Ishikawa (cell line): Measurements from ENCODE around the gene MRRF.

Experiments used
- CEBPB ChIP-seq: IDR thresholded peaks from 2 replicates; pipeline ENCODE4 v1.6.1; 2012
- CREB1 ChIP-seq: IDR thresholded peaks from 2 replicates; pipeline ENCODE4 v1.6.1; 2012; ENCODE audit warnings: low read depth
- EGR1 ChIP-seq: IDR thresholded peaks from 2 replicates; pipeline ENCODE4 v1.6.1; 2012
- EP300 ChIP-seq: IDR thresholded peaks from 2 replicates; pipeline ENCODE4 v1.6.1; 2012; ENCODE audit warnings: borderline replicate concordance
- FOXM1 ChIP-seq: IDR thresholded peaks from 2 replicates; pipeline ENCODE4 v1.6.1; 2012; ENCODE audit warnings: low read depth, borderline replicate concordance
- NFIC ChIP-seq: IDR thresholded peaks from 2 replicates; pipeline ENCODE4 v1.6.1; 2012
- RAD21 ChIP-seq: IDR thresholded peaks from 2 replicates; pipeline ENCODE4 v1.6.1; 2012; ENCODE audit warnings: low read depth
- TAF1 ChIP-seq: IDR thresholded peaks from 2 replicates; pipeline ENCODE4 v1.6.1; 2012; ENCODE audit warnings: low read depth, mild to moderate bottlenecking
- TCF12 ChIP-seq: IDR thresholded peaks from 2 replicates; pipeline ENCODE4 v1.6.1; 2012; ENCODE audit warnings: low read depth
- TEAD4 ChIP-seq: IDR thresholded peaks from 2 replicates; pipeline ENCODE4 v1.6.1; 2012
- YY1 ChIP-seq: IDR thresholded peaks from 2 replicates; pipeline ENCODE4 v1.6.1; 2012; ENCODE audit warnings: low read depth
- ZBTB7A ChIP-seq: IDR thresholded peaks from 2 replicates; pipeline ENCODE4 v1.6.1; 2012; ENCODE audit warnings: low read depth
- TF ChIP-seq, protein P1 (sequence below): IDR thresholded peaks from 2 replicates; pipeline ENCODE4 v1.6.1; 2012; ENCODE audit warnings: low read depth, mild to moderate bottlenecking
- TF ChIP-seq, protein P2 (sequence below): IDR thresholded peaks from 2 replicates; pipeline ENCODE4 v1.6.1; 2012
- TF ChIP-seq, protein P3 (sequence below): IDR thresholded peaks from 2 replicates; pipeline ENCODE4 v1.6.1; 2012

MRRF gene

DNA sequence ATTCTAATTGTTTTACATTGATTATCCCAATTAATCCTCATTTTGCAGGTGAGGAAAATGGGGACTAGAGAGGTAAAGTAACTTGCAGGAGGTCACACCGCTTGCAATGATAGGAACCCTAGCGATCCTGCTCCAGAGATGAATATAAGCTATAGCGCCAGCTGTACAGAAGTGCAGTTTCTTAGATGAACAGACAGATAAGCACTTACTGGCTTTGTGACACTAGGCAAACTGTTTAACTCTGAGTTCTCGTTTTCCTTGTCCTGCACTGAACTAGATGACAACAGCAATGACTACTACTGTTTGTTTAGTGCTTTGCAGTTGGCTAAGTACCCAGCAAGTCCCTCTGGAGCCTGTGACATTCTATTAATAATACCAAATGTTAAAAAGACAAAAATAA, 47.0 kb upstream of the MRRF start:
- TF ChIP-seq TCF12 (no peak), FOXM1 (no peak), CREB1 (no peak), ZBTB7A (no peak), NFIC (no peak), EGR1 (no peak), EP300 (no peak), TEAD4 (no peak), TAF1 (no peak), CEBPB (no peak), RAD21 (no peak), YY1 (no peak)
- TF ChIP-seq, protein P1, sequence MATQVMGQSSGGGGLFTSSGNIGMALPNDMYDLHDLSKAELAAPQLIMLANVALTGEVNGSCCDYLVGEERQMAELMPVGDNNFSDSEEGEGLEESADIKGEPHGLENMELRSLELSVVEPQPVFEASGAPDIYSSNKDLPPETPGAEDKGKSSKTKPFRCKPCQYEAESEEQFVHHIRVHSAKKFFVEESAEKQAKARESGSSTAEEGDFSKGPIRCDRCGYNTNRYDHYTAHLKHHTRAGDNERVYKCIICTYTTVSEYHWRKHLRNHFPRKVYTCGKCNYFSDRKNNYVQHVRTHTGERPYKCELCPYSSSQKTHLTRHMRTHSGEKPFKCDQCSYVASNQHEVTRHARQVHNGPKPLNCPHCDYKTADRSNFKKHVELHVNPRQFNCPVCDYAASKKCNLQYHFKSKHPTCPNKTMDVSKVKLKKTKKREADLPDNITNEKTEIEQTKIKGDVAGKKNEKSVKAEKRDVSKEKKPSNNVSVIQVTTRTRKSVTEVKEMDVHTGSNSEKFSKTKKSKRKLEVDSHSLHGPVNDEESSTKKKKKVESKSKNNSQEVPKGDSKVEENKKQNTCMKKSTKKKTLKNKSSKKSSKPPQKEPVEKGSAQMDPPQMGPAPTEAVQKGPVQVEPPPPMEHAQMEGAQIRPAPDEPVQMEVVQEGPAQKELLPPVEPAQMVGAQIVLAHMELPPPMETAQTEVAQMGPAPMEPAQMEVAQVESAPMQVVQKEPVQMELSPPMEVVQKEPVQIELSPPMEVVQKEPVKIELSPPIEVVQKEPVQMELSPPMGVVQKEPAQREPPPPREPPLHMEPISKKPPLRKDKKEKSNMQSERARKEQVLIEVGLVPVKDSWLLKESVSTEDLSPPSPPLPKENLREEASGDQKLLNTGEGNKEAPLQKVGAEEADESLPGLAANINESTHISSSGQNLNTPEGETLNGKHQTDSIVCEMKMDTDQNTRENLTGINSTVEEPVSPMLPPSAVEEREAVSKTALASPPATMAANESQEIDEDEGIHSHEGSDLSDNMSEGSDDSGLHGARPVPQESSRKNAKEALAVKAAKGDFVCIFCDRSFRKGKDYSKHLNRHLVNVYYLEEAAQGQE, result no peak
- TF ChIP-seq, protein P2, sequence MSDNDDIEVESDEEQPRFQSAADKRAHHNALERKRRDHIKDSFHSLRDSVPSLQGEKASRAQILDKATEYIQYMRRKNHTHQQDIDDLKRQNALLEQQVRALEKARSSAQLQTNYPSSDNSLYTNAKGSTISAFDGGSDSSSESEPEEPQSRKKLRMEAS, result no peak
- TF ChIP-seq, protein P3, sequence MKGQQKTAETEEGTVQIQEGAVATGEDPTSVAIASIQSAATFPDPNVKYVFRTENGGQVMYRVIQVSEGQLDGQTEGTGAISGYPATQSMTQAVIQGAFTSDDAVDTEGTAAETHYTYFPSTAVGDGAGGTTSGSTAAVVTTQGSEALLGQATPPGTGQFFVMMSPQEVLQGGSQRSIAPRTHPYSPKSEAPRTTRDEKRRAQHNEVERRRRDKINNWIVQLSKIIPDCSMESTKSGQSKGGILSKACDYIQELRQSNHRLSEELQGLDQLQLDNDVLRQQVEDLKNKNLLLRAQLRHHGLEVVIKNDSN, result no peak

DNA sequence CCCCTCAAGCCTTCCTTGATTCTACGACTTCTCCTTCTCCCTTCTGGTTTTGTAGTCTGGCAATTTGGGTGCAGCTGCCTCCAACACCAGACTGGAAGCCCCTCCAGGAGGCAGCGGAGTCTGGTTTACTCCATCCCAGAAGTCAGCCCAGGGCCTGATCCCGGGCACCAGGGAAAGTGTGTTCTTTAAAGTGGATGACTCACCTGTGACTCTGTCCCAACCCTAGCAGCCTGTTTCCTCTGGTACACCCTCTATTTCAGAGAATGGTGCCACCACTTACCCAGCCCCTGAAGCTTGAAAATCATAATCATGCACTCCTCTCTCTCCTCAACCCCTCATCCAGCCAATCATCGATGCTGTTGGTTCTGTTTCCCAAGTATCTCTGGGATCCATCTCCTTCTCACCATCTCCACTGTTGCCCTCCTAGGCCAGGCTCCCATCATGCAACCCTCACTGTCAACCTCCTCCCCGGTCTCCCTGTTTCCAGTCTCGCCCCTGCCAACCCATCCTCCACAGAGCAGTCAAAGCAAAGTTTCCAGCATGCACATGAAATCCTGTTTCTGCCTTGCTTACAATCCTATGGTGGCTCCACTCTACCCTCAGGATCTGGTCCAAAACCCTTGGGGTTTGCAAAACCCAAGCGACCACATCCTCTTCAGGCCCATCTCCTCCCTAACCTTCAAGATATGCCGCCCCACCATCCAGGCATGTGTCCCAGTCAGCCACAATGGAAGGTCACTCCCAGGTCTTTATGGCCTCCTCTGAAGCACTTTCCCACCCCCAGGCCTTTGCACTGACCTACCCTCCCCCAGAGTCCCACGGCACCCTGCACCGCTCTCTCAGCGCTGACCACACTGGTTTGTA, 46.4 kb upstream of the MRRF start:
- TF ChIP-seq, protein P1, result no peak
- TF ChIP-seq TEAD4, result no peak

DNA sequence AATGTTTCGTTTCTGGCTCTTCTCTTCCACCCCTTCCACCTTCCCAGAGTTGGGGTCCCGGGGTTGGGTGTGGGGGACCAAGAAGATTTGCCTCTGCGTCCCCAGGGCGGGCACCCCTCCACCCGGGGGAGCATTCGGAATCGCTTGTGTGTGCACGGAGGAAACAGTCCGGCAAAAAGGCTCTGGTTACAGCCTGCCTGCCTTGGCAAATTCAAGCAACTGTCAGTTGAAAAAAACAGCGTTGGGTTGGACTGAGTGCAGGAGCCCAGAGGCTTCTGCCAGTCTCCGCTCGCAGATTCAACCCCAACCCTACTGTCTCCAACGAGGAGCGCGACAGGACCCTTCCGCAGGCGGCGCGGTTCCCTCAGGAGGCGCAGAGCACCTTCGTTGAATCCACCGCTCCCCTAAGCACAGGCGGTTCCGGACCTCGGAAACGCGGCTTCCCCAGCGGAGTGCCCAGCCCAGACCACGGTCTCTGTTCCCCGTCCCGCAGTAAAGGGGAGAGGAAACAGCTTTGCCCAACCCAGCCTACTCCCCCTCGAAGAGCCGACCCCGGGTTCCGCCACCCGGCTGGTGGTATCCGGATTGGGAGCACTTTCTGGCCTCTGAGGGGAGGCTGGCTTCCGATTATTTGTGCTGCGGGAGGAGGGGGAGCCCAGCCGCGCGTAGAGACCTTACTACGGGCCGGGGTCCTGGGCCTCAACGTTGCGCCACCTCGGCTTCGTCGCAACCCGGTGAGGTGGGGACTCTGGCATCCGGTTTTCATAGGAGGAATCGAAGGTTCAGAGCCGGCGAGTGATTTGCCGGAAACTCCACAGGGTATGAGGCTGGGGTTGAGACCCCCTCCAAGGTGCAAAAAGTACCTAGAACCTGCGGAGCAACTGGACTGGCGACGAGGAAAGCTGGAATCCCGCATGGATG, 45.5 kb upstream of the MRRF start:
- TF ChIP-seq FOXM1, result no peak
- TF ChIP-seq RAD21, result no peak
- TF ChIP-seq CEBPB, result no peak
- TF ChIP-seq TCF12, result no peak
- no peak for TF ChIP-seq TAF1
- no peak for TF ChIP-seq EP300
- TF ChIP-seq CREB1, result no peak

DNA sequence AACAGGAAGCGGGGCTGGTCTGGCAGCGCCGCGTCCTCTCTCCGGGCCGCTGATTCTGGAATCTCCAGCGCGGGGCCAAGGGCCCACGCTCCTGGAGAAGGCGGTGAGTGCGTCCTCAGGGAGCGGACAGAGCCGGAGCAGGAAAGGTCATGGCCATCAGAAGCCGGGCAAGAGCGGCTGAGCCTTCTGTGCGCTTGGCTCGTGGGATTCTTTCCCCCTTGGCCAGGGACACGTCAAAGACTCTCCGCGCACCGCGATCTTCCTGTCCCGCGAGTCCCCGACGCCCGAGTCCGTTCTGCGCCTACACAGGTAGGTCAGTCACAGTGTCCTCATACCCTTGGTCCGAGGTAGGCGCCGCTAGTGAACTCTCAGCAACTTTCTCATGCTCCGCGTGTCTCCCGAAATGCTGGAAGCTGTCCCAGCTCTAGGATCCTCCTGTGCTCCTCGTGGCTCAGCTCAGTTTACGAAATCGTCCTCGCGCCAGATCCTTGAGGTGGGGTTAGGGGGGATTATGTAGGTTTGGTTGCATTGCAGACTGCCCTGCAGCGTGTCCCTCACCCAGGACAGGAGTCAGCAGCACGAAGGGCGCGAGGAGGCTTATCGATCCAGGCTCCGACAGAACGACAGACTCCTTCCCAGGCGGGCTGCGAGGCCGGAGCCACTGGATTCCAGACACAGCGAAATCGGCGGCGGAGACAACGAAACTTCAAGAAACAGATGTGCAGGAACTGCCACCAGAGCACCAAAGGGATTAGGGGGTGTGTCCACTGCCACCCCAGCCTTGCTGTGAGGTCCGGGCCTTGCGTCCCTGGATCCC, 44.6 kb upstream of the MRRF start:
- TF ChIP-seq EP300 (no peak), NFIC (no peak), ZBTB7A (no peak), TAF1 (no peak), RAD21 (no peak), YY1 (no peak), TCF12 (no peak), TEAD4 (no peak), FOXM1 (no peak), CREB1 (no peak), CEBPB (no peak)
- TF ChIP-seq, protein P3, result no peak
- TF ChIP-seq, protein P1, result no peak
- TF ChIP-seq, protein P2, result no peak
